Measurements from ENCODE around the gene ERGIC1. TPM values are rescaled to one million over a fixed set of nuclear protein-coding genes. Genes with fewer than 3 reads are reported as not detected.

Gene ERGIC1
- total and polyA plus RNA-seq, 10 of the 15 experiments (the other 5 are each of a cell fraction or from before 2014, with no cell fraction given), result 8.8 to 104 (median 76.3) TPM

DNA sequence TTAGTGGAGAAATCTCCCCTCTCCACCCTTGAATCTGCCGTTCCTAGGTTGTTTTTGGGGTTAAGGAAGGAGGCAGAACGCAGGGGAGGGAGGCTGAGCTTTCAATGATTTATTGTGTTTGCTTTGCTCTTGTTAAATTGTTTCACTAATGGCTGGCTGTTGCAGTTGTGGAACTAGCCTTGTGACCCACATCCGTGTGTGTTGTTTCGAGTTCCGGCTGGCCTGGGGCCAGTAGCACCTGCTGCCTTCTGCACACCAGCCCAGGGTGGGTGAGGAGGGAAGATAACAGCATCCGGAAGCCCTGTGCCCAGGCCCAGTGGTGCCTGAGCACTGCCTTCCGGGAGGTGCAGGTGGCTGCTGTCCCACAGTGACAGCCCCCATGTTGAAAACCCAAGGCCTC is 3.6 kb downstream of the ERGIC1 start (continued):
- TF ChIP-seq, protein P1, sequence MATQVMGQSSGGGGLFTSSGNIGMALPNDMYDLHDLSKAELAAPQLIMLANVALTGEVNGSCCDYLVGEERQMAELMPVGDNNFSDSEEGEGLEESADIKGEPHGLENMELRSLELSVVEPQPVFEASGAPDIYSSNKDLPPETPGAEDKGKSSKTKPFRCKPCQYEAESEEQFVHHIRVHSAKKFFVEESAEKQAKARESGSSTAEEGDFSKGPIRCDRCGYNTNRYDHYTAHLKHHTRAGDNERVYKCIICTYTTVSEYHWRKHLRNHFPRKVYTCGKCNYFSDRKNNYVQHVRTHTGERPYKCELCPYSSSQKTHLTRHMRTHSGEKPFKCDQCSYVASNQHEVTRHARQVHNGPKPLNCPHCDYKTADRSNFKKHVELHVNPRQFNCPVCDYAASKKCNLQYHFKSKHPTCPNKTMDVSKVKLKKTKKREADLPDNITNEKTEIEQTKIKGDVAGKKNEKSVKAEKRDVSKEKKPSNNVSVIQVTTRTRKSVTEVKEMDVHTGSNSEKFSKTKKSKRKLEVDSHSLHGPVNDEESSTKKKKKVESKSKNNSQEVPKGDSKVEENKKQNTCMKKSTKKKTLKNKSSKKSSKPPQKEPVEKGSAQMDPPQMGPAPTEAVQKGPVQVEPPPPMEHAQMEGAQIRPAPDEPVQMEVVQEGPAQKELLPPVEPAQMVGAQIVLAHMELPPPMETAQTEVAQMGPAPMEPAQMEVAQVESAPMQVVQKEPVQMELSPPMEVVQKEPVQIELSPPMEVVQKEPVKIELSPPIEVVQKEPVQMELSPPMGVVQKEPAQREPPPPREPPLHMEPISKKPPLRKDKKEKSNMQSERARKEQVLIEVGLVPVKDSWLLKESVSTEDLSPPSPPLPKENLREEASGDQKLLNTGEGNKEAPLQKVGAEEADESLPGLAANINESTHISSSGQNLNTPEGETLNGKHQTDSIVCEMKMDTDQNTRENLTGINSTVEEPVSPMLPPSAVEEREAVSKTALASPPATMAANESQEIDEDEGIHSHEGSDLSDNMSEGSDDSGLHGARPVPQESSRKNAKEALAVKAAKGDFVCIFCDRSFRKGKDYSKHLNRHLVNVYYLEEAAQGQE (IDR thresholded peaks at IDR 0.05; ENCODE audit: low read depth, low read length), result no peak
- TF ChIP-seq ZSCAN29 (IDR thresholded peaks at IDR 0.05) (no peak), NRF1 (conservative IDR thresholded peaks at IDR 0.05; ENCODE audit: low read depth, low read length) (no peak), NFYA (IDR thresholded peaks at IDR 0.05; ENCODE audit: borderline replicate concordance, low read depth, low read length) (no peak), ASH2L (IDR thresholded peaks at IDR 0.05; ENCODE audit: borderline replicate concordance, low read depth) (no peak), SIN3A (IDR thresholded peaks at IDR 0.05; ENCODE audit: low read depth, low read length) (no peak), IKZF1 (conservative IDR thresholded peaks at IDR 0.05) (peak; percentile 29; the same call in 1 of the 2 replicates), TCF3 (IDR thresholded peaks at IDR 0.05; ENCODE audit: borderline replicate concordance, insufficient read depth, low read depth, low read length) (peak; percentile 81), NFXL1 (IDR thresholded peaks at IDR 0.05; ENCODE audit: borderline replicate concordance) (no peak), MXI1 (IDR thresholded peaks at IDR 0.05; ENCODE audit: low read depth, low read length) (peak; percentile 32; the same call in 1 of the 2 replicates), YY1 (IDR thresholded peaks at IDR 0.05; ENCODE audit: low read depth, low read length) (peak; percentile 78), IKZF2 (IDR thresholded peaks at IDR 0.05) (no peak), POU2F2 (IDR thresholded peaks at IDR 0.05; ENCODE audit: borderline replicate concordance, low read depth, low read length) (no peak), JUND (IDR thresholded peaks at IDR 0.05; ENCODE audit: low read depth, low read length) (no peak), MEF2A (IDR thresholded peaks at IDR 0.05; ENCODE audit: insufficient read depth, low read depth, low read length) (no peak)
- TF ChIP-seq, protein P2, sequence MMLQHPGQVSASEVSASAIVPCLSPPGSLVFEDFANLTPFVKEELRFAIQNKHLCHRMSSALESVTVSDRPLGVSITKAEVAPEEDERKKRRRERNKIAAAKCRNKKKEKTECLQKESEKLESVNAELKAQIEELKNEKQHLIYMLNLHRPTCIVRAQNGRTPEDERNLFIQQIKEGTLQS (IDR thresholded peaks at IDR 0.05; ENCODE audit: borderline replicate concordance, extremely low read depth, low read depth, low read length), result no peak
- TF ChIP-seq, protein P3, sequence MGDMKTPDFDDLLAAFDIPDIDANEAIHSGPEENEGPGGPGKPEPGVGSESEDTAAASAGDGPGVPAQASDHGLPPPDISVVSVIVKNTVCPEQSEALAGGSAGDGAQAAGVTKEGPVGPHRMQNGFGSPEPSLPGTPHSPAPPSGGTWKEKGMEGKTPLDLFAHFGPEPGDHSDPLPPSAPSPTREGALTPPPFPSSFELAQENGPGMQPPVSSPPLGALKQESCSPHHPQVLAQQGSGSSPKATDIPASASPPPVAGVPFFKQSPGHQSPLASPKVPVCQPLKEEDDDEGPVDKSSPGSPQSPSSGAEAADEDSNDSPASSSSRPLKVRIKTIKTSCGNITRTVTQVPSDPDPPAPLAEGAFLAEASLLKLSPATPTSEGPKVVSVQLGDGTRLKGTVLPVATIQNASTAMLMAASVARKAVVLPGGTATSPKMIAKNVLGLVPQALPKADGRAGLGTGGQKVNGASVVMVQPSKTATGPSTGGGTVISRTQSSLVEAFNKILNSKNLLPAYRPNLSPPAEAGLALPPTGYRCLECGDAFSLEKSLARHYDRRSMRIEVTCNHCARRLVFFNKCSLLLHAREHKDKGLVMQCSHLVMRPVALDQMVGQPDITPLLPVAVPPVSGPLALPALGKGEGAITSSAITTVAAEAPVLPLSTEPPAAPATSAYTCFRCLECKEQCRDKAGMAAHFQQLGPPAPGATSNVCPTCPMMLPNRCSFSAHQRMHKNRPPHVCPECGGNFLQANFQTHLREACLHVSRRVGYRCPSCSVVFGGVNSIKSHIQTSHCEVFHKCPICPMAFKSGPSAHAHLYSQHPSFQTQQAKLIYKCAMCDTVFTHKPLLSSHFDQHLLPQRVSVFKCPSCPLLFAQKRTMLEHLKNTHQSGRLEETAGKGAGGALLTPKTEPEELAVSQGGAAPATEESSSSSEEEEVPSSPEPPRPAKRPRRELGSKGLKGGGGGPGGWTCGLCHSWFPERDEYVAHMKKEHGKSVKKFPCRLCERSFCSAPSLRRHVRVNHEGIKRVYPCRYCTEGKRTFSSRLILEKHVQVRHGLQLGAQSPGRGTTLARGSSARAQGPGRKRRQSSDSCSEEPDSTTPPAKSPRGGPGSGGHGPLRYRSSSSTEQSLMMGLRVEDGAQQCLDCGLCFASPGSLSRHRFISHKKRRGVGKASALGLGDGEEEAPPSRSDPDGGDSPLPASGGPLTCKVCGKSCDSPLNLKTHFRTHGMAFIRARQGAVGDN (IDR thresholded peaks at IDR 0.05), result peak; percentile 70; the same call in 1 of the 2 replicates
- TF ChIP-seq, protein P4, sequence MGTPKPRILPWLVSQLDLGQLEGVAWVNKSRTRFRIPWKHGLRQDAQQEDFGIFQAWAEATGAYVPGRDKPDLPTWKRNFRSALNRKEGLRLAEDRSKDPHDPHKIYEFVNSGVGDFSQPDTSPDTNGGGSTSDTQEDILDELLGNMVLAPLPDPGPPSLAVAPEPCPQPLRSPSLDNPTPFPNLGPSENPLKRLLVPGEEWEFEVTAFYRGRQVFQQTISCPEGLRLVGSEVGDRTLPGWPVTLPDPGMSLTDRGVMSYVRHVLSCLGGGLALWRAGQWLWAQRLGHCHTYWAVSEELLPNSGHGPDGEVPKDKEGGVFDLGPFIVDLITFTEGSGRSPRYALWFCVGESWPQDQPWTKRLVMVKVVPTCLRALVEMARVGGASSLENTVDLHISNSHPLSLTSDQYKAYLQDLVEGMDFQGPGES (IDR thresholded peaks at IDR 0.05), result no peak
- TF ChIP-seq, protein P5, sequence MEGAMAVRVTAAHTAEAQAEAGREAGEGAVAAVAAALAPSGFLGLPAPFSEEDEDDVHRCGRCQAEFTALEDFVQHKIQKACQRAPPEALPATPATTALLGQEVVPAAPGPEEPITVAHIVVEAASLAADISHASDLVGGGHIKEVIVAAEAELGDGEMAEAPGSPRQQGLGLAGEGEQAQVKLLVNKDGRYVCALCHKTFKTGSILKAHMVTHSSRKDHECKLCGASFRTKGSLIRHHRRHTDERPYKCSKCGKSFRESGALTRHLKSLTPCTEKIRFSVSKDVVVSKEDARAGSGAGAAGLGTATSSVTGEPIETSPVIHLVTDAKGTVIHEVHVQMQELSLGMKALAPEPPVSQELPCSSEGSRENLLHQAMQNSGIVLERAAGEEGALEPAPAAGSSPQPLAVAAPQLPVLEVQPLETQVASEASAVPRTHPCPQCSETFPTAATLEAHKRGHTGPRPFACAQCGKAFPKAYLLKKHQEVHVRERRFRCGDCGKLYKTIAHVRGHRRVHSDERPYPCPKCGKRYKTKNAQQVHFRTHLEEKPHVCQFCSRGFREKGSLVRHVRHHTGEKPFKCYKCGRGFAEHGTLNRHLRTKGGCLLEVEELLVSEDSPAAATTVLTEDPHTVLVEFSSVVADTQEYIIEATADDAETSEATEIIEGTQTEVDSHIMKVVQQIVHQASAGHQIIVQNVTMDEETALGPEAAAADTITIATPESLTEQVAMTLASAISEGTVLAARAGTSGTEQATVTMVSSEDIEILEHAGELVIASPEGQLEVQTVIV (IDR thresholded peaks at IDR 0.05; ENCODE audit: borderline replicate concordance, partially characterized antibody), result no peak
